Effector memory CD8-positive, alpha-beta T cell (primary cell): ENCODE data around the gene DSTYK.
"Not testable (repeated sequence)": the region's sequence is repeated elsewhere in the genome, so short reads cannot be mapped to it uniquely, and the experiment has no call there.

Experiments used
- ATAC-seq: fragments of 150-1000 bp; cut with Tn5 transposase; replicated peaks from 2 replicates; pipeline ENCODE4 v1.10.0; 2021; ENCODE audit warnings: mild to moderate bottlenecking, moderate library complexity
- DNase-seq, 3 experiments: peaks; one replicate each; pipeline ENCODE4 v3.0.0; 2021
- H3K27ac Mint-ChIP-seq, 2 donors: one replicate each; pipeline ENCODE4 v1.8.0; 2022; ENCODE audit warnings: mild to moderate bottlenecking in 2 of 2, mixed read lengths in 2 of 2, moderate library complexity in 2 of 2
- H3K27me3 Mint-ChIP-seq, 2 donors: one replicate each; pipeline ENCODE4 v1.8.0; 2022; ENCODE audit warnings: mixed read lengths in 2 of 2
- H3K36me3 Mint-ChIP-seq: one replicate; pipeline ENCODE4 v1.8.0; 2022; ENCODE audit warnings: mild to moderate bottlenecking, moderate library complexity, mixed read lengths; ENCODE audit not compliant: insufficient read depth
- H3K4me1 Mint-ChIP-seq, 2 donors: one replicate each; pipeline ENCODE4 v1.8.0; 2022; ENCODE audit warnings: low read depth in 2 of 2, mixed read lengths in 2 of 2
- H3K4me3 Mint-ChIP-seq, 2 donors: one replicate each; pipeline ENCODE4 v1.8.0; 2022; ENCODE audit warnings: mild to moderate bottlenecking in 2 of 2, mixed read lengths in 2 of 2, moderate library complexity in 2 of 2
- H3K9me3 Mint-ChIP-seq, 2 donors: one replicate each; pipeline ENCODE4 v1.8.0; 2022; ENCODE audit warnings: mixed read lengths in 2 of 2

The DSTYK gene

DNA sequence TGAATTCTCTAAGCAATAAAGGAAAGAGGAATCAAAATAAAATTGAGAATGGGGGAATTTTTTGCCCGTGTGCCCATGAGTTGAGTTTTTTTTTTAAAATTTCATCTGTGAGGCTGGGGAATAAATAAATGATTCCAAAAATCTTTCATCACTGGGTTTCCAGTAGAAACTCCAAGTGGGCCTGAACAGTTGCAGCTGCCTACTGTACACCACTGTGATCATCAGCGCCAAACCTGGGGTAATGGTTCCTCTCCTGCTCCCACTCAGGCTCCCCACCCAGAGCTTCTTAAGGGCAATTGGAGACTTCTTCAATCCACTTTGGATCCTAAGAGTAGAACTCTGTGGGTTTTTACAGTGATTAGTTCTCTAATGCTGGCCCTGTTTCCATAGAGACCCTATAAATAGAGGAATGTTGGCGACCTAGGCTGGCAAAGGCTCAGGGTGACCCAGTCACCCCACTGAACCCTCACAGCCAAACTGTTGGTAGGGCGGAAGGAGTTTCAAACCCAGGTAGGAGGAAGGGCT is 25.5 kb upstream of the DSTYK start:
- ATAC-seq (no peak), DNase-seq (no peak)
- H3K4me1 Mint-ChIP-seq, result no peaks in the 10 kb centered on the region
- no peaks in the 10 kb centered on the region for H3K9me3 Mint-ChIP-seq
- no peak overlapping the region for H3K4me3 Mint-ChIP-seq
- peak overlapping the region in 1 of 2 donors; percentile 14 for H3K27ac Mint-ChIP-seq
- no peaks in the 10 kb centered on the region for H3K36me3 Mint-ChIP-seq
- no peaks in the 10 kb centered on the region for H3K27me3 Mint-ChIP-seq

DNA sequence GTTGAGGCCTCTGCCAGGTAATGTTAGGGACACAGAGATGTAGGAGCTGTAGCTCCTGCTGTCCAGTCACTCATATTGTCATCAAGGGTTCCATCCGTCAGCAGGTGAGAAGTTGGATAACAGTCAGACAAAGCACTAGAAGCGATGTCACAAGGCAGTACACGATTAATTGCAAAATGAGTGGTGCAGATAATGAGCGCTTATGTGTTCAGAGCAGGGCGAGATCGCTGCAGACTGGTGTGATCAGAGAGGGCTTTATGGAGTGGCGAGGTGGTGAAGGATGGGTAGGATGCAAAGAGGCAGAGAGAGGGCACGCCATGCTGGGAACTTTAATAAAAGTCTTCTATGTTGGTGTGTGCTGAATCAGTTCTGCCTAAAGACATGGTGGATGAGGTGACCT is 25.0 kb upstream of the DSTYK start:
- Mint-ChIP-seq H3K27me3 (no peaks in the 10 kb centered on the region), H3K27ac (no peak overlapping the region), H3K9me3 (no peaks in the 10 kb centered on the region), H3K36me3 (no peaks in the 10 kb centered on the region), H3K4me3 (no peak overlapping the region), H3K4me1 (no peaks in the 10 kb centered on the region)
- DNase-seq, result no peak
- ATAC-seq, result no peak

DNA sequence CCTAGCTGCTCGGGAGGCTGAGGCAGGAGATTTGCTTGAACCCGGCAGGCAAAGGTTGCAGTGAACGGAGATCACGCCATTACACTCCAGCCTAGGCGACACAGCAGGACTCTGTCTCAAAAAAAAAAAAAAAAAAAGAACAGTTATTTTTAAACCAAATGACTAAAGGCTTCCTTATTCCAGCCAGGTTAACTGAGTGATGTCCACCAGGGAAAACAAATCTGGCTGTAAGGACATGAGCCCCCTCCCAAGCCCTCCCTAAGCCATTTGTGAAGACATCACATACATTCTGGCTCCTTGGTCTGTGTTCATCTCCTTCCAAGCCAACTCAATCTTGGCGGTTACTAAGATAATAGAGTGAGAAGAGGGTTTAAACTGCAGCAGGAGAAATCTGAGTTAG is 24.4 kb upstream of the DSTYK start:
- Mint-ChIP-seq H3K36me3 (no peaks in the 10 kb centered on the region), H3K4me1 (no peaks in the 10 kb centered on the region), H3K27ac (no peak overlapping the region), H3K9me3 (no peaks in the 10 kb centered on the region), H3K27me3 (no peaks in the 10 kb centered on the region), H3K4me3 (no peak overlapping the region)
- no peak for ATAC-seq
- no peak for DNase-seq

DNA sequence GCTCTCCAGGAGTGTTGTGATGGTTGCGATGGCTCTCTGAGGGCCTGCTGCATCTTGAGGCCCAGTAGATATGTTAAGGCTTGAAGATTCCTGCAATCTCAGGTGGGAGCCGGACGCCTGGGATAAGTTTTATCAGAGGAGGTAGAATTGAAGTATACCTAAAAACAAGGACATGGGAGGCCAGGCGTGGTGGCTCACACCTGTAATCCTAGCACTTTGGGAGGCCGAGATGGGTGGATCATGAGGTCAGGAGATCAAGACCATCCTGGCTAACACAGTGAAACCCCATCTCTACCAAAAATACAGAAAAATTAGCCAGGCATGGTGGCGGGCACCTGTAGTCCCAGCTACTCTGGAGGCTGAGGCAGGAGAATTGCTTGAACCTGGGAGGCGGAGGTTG is 22.5 kb upstream of the DSTYK start:
- not testable (repeated sequence) for ATAC-seq

DNA sequence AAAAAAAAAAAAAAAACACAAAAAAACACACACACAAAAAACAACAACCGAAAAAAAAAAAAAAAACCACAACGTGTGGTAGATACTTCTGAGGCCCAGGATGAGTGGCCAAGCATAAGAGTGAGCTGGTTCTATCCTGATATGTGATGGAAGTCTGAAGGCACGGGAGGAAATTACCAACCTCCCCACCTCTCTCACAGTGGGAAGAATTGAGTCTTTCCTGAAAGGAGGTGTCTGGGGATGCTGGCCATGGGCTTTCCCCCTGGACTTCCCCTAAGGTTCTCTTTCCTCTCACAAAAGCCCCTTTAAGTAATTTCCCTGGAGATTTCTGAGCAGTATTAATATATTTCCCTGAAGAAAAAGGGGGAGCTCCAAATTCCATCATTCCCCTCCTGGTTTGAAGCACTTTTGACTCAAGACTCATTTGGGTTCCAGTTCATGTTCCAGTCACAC is 21.5 kb upstream of the DSTYK start:
- peaks cover 19 to 20% of the 10 kb centered on the region in 2 donors for H3K4me1 Mint-ChIP-seq

More for the DNA sequence above, 22.5 kb upstream of the DSTYK start:
- H3K27ac Mint-ChIP-seq, H3K9me3 Mint-ChIP-seq, H3K4me3 Mint-ChIP-seq, H3K36me3 Mint-ChIP-seq, DNase-seq, H3K27me3 Mint-ChIP-seq: not testable (repeated sequence)
- H3K4me1 Mint-ChIP-seq, result peaks cover 12% of the 10 kb centered on the region in 2 donors

DNA sequence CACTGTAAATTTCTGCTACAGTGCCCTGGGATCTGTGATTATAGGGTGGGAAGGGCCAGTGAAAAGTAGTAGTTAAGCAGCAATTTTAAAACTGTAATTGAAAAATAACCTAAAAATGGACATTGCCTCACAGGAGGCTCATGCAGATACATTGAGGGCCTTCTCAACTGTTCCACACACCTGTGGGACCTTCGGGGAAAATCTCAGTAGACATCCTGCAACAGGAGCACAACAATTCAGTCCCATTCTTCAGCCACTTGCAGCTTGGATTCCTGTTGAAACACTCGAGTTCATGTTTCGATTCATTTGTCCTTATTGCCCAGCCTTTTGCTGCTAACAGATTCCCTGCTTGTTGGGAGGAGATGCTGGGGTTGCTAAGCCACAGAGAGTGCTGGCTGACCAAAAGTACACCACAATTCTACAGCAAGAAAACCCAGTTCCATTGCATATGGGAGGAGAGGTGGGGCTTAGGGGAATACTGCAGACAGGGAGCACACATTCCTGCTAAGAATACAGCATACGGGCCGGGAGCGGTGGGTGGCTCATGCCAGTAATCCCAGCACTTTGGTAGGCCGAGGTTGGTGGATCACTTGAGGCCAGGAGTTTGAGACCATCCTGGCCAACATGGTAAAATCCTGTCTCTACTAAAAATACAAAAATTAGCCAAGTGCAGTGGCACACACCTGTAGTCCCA is 20.8 kb upstream of the DSTYK start:
- no peak overlapping the region for H3K27ac Mint-ChIP-seq
- no peak overlapping the region for H3K4me3 Mint-ChIP-seq
- ATAC-seq, result no peak
- H3K4me1 Mint-ChIP-seq, result peaks cover 20 to 21% of the 10 kb centered on the region in 2 donors
- H3K36me3 Mint-ChIP-seq, result peaks cover 14% of the 10 kb centered on the region
- no peak for DNase-seq
- H3K9me3 Mint-ChIP-seq, result no peaks in the 10 kb centered on the region
- no peaks in the 10 kb centered on the region for H3K27me3 Mint-ChIP-seq

More for the DNA sequence above, 21.5 kb upstream of the DSTYK start:
- ATAC-seq (no peak), DNase-seq (no peak)
- Mint-ChIP-seq H3K27ac (no peak overlapping the region), H3K9me3 (no peaks in the 10 kb centered on the region), H3K36me3 (peaks cover 10% of the 10 kb centered on the region), H3K27me3 (no peaks in the 10 kb centered on the region), H3K4me3 (no peak overlapping the region)

DNA sequence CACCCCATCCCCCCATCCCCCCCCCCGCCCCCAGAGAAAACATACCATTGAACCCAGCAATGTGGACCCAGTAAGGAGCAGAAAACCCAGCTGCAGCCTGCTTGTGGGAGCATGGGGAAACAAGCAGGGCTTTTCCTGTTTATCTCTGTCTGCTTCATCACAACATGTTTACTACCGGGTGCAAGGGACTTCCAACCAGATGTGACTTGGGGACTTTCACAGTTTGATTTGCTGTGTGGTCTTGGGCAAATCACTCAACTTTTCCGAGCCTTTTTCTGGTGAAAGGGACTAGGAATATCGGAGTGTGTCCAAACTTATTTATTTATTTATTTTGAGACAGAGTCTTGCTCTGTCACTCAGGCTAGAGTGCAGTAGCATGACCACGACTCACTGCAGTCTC is 19.5 kb upstream of the DSTYK start:
- peak overlapping the region; percentile 88 to 97 for H3K4me3 Mint-ChIP-seq
- no peaks in the 10 kb centered on the region for H3K9me3 Mint-ChIP-seq
- H3K27ac Mint-ChIP-seq, result no peak overlapping the region
- ATAC-seq (no peak), DNase-seq (no peak)
- H3K4me1 Mint-ChIP-seq, result peaks cover 23 to 24% of the 10 kb centered on the region in 2 donors
- H3K36me3 Mint-ChIP-seq, result peaks cover 16% of the 10 kb centered on the region
- peaks cover 5 to 10% of the 10 kb centered on the region in 2 donors for H3K27me3 Mint-ChIP-seq

DNA sequence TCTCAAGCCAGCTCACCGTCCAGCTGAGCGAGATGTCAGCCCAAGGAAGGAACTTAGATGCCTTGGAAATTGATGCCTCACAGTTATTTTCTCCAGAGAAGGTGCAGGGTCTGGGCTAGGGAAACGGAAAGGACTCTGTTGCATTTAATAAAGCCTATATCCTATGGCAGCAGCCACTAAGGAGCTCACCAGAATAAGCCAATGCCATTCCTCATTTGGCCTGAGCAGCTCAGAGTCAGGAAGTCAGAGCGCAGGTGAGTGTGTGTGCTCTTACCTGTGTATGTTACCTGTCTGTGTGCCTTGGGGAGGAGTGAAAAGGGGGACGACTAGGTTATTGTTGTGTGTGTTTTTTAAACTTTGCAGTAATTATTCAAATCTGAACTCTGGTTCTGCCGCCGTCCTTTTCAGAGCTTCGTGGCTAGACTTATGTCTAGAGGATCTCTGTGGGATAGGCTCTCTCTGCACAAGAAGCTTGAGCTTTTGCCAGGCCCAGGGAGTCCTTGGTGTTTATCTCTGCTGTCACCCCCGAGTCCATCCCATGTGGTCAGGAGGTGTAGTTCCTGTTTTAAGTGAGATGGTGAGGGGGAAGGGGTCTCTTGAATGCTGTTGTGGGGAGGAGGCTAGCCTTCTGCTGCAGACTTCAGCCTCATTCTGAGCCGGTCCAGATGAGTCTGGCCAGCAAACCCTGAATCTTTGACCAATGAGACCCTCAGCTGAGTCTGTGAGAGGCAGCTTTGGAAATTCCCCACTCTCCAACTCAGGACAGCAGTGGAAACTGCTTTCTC is 18.6 kb upstream of the DSTYK start:
- Mint-ChIP-seq H3K36me3 (peaks cover 16% of the 10 kb centered on the region), H3K9me3 (no peaks in the 10 kb centered on the region), H3K27me3 (peaks cover 10% of the 10 kb centered on the region in 2 donors), H3K27ac (peak overlapping the region in 1 of 2 donors; percentile 60), H3K4me3 (peak overlapping the region; percentile 88 to 97), H3K4me1 (peaks cover 23 to 24% of the 10 kb centered on the region in 2 donors)
- DNase-seq, result no peak
- ATAC-seq, result no peak

DNA sequence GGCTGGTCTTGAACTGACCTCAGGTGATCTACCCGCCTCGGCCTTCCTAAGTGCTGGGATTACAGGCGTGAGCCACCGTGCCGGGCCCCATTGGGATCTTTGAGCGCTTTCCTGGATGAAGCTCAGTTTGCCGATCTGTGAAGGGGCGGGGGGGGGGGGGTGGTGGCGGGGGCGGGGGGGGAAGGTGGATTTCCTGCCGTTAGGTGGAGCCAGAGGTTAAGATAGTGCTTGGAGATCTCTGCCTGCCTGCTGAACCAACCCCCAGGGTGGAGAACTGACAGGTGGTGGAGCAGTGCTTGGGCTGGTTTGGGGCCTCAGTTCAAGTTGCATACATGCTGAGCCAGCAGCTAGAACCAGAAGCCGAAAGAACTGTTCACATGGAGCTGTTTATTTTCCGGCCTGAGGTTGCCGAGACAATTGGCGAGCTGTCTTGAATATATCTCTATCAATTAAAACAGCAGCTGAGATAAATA is 17.9 kb upstream of the DSTYK start:
- ATAC-seq, result peak; percentile 70
- peak overlapping the region; percentile 88 to 97 for H3K4me3 Mint-ChIP-seq
- DNase-seq, result peak; percentile 43 to 63 (median 51)
- H3K27ac Mint-ChIP-seq, result peak overlapping the region; percentile 60 to 65
- peaks cover 10 to 11% of the 10 kb centered on the region in 2 donors for H3K27me3 Mint-ChIP-seq
- peaks cover 16% of the 10 kb centered on the region for H3K36me3 Mint-ChIP-seq
- peaks cover 23 to 24% of the 10 kb centered on the region in 2 donors for H3K4me1 Mint-ChIP-seq
- H3K9me3 Mint-ChIP-seq, result no peaks in the 10 kb centered on the region

DNA sequence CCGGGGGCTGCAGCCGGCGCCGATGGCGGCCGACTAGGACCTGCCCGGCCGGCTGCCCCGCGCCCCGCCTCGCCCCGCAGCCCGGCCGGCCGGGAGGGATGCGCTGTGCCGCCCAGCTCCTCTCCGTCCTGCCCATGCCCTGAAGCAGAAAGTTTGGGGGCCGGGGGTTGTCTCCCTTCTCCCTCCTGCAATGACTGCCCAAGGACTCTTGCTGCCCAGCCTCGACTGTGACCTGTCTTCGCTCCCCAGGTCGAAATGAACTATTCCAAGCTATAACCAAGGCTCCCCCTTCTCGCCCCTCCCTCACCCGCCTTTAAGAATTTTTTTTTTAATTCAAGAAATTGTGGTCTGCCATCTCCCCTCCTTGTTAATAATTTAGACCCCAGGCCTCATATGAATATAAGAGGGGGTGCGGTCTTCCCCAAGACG is 16.6 kb upstream of the DSTYK start:
- H3K9me3 Mint-ChIP-seq, result no peaks in the 10 kb centered on the region
- peaks cover 23 to 24% of the 10 kb centered on the region in 2 donors for H3K4me1 Mint-ChIP-seq
- peaks cover 14 to 19% of the 10 kb centered on the region in 2 donors for H3K27me3 Mint-ChIP-seq
- peaks cover 16% of the 10 kb centered on the region for H3K36me3 Mint-ChIP-seq
- DNase-seq, result no peak
- ATAC-seq, result peak; percentile 6
- peak overlapping the region; percentile 32 to 65 for H3K27ac Mint-ChIP-seq
- peak overlapping the region; percentile 88 to 97 for H3K4me3 Mint-ChIP-seq

DNA sequence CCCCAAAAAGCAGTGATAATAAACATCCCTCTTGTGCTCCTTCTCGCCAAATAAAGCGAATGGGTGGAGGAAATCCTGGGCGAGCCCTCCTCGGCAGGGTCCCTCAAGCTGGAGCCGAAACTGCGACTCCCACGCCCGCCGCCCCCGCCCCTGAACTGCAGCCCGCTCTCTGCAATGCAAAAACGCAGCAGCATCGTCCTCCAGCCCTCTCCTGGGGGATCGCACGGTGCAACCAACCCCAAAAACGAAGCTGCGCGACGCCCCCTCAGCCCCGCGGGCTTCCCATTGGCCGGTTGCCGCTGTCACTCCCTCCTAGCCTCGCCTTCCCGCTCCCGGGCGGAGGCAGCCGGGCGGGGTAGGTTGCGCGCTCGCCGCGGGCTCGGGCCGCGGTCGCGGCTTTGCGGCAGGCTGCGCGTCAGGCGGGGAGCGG is 16.1 kb upstream of the DSTYK start, which contains the start of gene TMCC2:
Gene TMCC2 (plus strand): TSS at position 363 of the 430 bp plus-strand sequence. CDS start 619 bp downstream, outside the sequence.
- Mint-ChIP-seq H3K36me3 (peaks cover 16% of the 10 kb centered on the region), H3K27me3 (peaks cover 17 to 19% of the 10 kb centered on the region in 2 donors), H3K4me1 (peaks cover 23 to 24% of the 10 kb centered on the region in 2 donors)

DNA sequence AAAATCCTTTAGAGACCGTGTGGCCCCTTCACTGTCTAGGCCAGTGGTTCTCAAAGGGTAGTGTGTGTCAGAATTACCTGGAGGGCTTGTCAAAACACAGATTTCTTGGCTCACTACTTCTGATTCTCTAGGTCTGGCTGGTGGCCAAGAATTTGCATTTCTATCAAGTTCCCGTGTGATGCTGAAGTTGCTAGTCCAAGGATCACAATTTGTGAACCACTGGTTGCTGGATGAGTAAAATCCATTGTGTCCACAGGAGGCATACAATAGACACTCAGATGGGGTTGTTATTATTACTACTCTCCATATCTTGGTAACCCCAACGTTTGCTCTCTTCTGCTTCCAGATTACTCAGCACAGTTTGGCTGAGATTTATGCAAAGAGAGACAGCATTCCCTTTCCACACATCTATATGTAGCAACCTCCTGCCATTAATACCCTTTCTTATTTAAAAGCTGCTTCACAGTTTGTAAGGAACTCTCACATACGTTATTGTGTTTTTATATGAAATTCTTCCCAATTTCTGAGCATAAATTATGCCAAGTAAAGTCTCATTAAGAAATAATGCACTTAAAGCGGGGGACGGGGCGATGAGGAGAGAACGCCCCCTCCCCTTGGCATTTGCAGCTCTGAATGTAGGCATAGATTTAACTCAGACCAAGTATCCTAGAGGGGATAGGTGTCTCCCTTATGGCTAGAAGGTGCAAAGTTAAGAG is 15.5 kb upstream of the DSTYK start:
- peaks cover 16% of the 10 kb centered on the region for H3K36me3 Mint-ChIP-seq
- no peak for ATAC-seq
- DNase-seq, result no peak
- peak overlapping the region; percentile 75 to 97 for H3K4me3 Mint-ChIP-seq
- peaks cover 17 to 19% of the 10 kb centered on the region in 2 donors for H3K27me3 Mint-ChIP-seq
- no peaks in the 10 kb centered on the region for H3K9me3 Mint-ChIP-seq
- H3K27ac Mint-ChIP-seq, result no peak overlapping the region
- H3K4me1 Mint-ChIP-seq, result peaks cover 23 to 24% of the 10 kb centered on the region in 2 donors

More for the DNA sequence above, 16.1 kb upstream of the DSTYK start, which contains the start of gene TMCC2:
- ATAC-seq (peak; percentile 81), DNase-seq (peak; percentile 68 to 72 (median 70))
- Mint-ChIP-seq H3K4me3 (peak within 1 kb of the TSS; percentile 88 to 97), H3K9me3 (no peaks in the 10 kb centered on the region), H3K27ac (peak within 1 kb of the TSS; percentile 32 to 65)
